Ishikawa (cell line): Measurements from ENCODE around the gene COG8.

Source experiments
- CEBPB ChIP-seq: IDR thresholded peaks from 2 replicates; pipeline ENCODE4 v1.6.1; 2012
- CREB1 ChIP-seq: IDR thresholded peaks from 2 replicates; pipeline ENCODE4 v1.6.1; 2012; ENCODE audit warnings: low read depth
- EGR1 ChIP-seq: IDR thresholded peaks from 2 replicates; pipeline ENCODE4 v1.6.1; 2012
- TAF1 ChIP-seq: IDR thresholded peaks from 2 replicates; pipeline ENCODE4 v1.6.1; 2012; ENCODE audit warnings: low read depth, mild to moderate bottlenecking
- TCF12 ChIP-seq: IDR thresholded peaks from 2 replicates; pipeline ENCODE4 v1.6.1; 2012; ENCODE audit warnings: low read depth
- TEAD4 ChIP-seq: IDR thresholded peaks from 2 replicates; pipeline ENCODE4 v1.6.1; 2012
- TF ChIP-seq, protein P1 (sequence below): IDR thresholded peaks from 2 replicates; pipeline ENCODE4 v1.6.1; 2012
- TF ChIP-seq, protein P2 (sequence below): IDR thresholded peaks from 2 replicates; pipeline ENCODE4 v1.6.1; 2012; ENCODE audit warnings: low read depth, mild to moderate bottlenecking

DNA sequence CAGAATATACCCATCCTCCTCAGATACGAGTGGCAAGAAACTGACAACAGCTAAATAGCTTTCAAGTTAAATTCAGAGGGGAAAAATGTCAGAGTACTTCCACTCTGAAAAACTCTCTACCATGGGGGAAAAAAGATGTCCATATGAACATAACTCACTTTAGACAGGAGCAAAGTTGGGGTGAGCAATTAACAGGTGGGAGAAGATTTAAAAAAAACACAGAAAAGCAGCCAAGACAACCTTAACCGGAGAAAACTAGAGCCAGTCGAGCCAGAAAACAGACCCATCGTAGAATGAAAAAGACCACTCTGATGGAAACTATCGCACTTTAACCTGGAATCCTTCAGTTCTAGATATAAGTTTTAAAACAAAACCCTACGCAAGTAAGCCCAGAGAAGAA is 45.6 kb upstream of the COG8 start:
- TF ChIP-seq, protein P1, sequence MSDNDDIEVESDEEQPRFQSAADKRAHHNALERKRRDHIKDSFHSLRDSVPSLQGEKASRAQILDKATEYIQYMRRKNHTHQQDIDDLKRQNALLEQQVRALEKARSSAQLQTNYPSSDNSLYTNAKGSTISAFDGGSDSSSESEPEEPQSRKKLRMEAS: no peak
- no peak for TF ChIP-seq EGR1
- TF ChIP-seq TCF12: no peak
- TF ChIP-seq, protein P2, sequence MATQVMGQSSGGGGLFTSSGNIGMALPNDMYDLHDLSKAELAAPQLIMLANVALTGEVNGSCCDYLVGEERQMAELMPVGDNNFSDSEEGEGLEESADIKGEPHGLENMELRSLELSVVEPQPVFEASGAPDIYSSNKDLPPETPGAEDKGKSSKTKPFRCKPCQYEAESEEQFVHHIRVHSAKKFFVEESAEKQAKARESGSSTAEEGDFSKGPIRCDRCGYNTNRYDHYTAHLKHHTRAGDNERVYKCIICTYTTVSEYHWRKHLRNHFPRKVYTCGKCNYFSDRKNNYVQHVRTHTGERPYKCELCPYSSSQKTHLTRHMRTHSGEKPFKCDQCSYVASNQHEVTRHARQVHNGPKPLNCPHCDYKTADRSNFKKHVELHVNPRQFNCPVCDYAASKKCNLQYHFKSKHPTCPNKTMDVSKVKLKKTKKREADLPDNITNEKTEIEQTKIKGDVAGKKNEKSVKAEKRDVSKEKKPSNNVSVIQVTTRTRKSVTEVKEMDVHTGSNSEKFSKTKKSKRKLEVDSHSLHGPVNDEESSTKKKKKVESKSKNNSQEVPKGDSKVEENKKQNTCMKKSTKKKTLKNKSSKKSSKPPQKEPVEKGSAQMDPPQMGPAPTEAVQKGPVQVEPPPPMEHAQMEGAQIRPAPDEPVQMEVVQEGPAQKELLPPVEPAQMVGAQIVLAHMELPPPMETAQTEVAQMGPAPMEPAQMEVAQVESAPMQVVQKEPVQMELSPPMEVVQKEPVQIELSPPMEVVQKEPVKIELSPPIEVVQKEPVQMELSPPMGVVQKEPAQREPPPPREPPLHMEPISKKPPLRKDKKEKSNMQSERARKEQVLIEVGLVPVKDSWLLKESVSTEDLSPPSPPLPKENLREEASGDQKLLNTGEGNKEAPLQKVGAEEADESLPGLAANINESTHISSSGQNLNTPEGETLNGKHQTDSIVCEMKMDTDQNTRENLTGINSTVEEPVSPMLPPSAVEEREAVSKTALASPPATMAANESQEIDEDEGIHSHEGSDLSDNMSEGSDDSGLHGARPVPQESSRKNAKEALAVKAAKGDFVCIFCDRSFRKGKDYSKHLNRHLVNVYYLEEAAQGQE: no peak
- no peak for TF ChIP-seq CEBPB
- TF ChIP-seq CREB1: no peak
- no peak for TF ChIP-seq TAF1
- TF ChIP-seq TEAD4: no peak
